DMS114 treated with DMSO at 0.1 percent for 48 hours (cell line): Measurements from ENCODE around the gene CCDC88C.
"Not testable (repeated sequence)": the region's sequence is repeated elsewhere in the genome, so short reads cannot be mapped to it uniquely, and the experiment has no call there.

Experiments
- DNase-seq: peaks from one replicate; lab custom pipeline; 2025; ENCODE audit not compliant: unreplicated experiment; lab: John Stamatoyannopoulos, UW

The CCDC88C gene

GRCh38 chr14:91416744-91417119 lies 888 bp downstream of the CCDC88C start:
- DNase-seq: no peak

- no peak for DNase-seq
These were observed 1.6 kb downstream of the CCDC88C start for GRCh38 chr14:91415794-91416743.

GRCh38 chr14:91414475-91414833 lies 3.2 kb downstream of the CCDC88C start:
- no peak for DNase-seq

- no peak for DNase-seq
These were observed 3.8 kb downstream of the CCDC88C start for GRCh38 chr14:91413547-91414474.

- DNase-seq: no peak
These were observed 4.7 kb downstream of the CCDC88C start for GRCh38 chr14:91412939-91413338.

GRCh38 chr14:91410771-91411536 lies 6.7 kb downstream of the CCDC88C start:
- DNase-seq: no peak

GRCh38 chr14:91409928-91410718 lies 7.5 kb downstream of the CCDC88C start:
- DNase-seq: no peak

- not testable (repeated sequence) for DNase-seq
These were observed 8.4 kb downstream of the CCDC88C start for GRCh38 chr14:91409240-91409639.

- no peak for DNase-seq
These were observed 10.6 kb downstream of the CCDC88C start for GRCh38 chr14:91406982-91407381.

GRCh38 chr14:91406451-91406850 lies 11.2 kb downstream of the CCDC88C start:
- DNase-seq: no peak

- no peak for DNase-seq
These were observed 11.7 kb downstream of the CCDC88C start for GRCh38 chr14:91405724-91406435.

- DNase-seq: no peak
These were observed 12.3 kb downstream of the CCDC88C start for GRCh38 chr14:91405241-91405721.

- no peak for DNase-seq
These were observed 14.6 kb downstream of the CCDC88C start for GRCh38 chr14:91402771-91403600.

- DNase-seq: no peak
These were observed 15.3 kb downstream of the CCDC88C start for GRCh38 chr14:91402348-91402747.

GRCh38 chr14:91401751-91402150 lies 15.9 kb downstream of the CCDC88C start:
- DNase-seq: no peak

- DNase-seq: no peak
These were observed 16.9 kb downstream of the CCDC88C start for GRCh38 chr14:91400696-91401095.

- DNase-seq: no peak
These were observed 17.6 kb downstream of the CCDC88C start for GRCh38 chr14:91399868-91400640.

- DNase-seq: no peak
These were observed 18.9 kb downstream of the CCDC88C start for GRCh38 chr14:91398707-91399106.
